Urinary bladder (tissue), 4 donors: ENCODE results near the gene OR56B4. TPM values are rescaled to one million over a fixed set of nuclear protein-coding genes. Genes with fewer than 3 reads are reported as not detected.
"Not testable (repeated sequence)": the region's sequence is repeated elsewhere in the genome, so short reads cannot be mapped to it uniquely, and the experiment has no call there.

Source experiments
- DNase-seq: peaks from one replicate; pipeline ENCODE4 v3.0.0-alpha.2; 2015; ENCODE audit errors: extremely low spot score
- H3K27ac ChIP-seq: one replicate; pipeline ENCODE4 v1.5.1; 2013; ENCODE audit warnings: low read depth, mild to moderate bottlenecking, moderate library complexity
- H3K36me3 ChIP-seq: one replicate; pipeline ENCODE4 v1.6.1; 2013; ENCODE audit warnings: mild to moderate bottlenecking, moderate library complexity; ENCODE audit not compliant: insufficient read depth
- H3K4me1 ChIP-seq: one replicate; pipeline ENCODE4 v1.6.1; 2013; ENCODE audit warnings: mild to moderate bottlenecking, moderate library complexity; ENCODE audit not compliant: insufficient read depth
- H3K4me3 ChIP-seq: one replicate; pipeline ENCODE4 v1.5.1; 2013; ENCODE audit warnings: low read depth, low read length
- WGBS: extraction: QIAGEN DNeasy Blood & Tissue Kit; methylation state at CpG from one replicate; pipeline ENCODE4 v1.1.7; 2013; 5-methylcytosine and 5-hydroxymethylcytosine counted together
- polyA plus RNA-seq: library from polyadenylated mRNA; stranded (reverse); fragments of 200-250 nt; gene quantifications from one replicate; pipeline ENCODE4 v1.2.3, GENCODE V29; 2013
- total RNA-seq: library from RNA; depleted of rRNA; stranded (reverse); fragments of >200 nt; gene quantifications from one replicate; pipeline ENCODE4 v1.2.3, GENCODE V29; 2014
- donor health status: healthy with polysubstance abuse.
- donor health status: healthy.

Gene OR56B4
- not detected for total RNA-seq
- polyA plus RNA-seq, result not detected

GRCh38 chr11:6107384-6107783 lies at the start of gene OR56B4:
TSS of gene OR56B4 (plus strand) at chr11:6107684. CDS start at chr11:6107779, 95 bp downstream.
- WGBS, result 80% methylated on average over 6 of the region's 6 CpGs

GRCh38 chr11:6061475-6061874 lies 46.0 kb upstream of the OR56B4 start:
- DNase-seq, result no peak
- WGBS, result 47% methylated on average over 3 of the region's 3 CpGs
- no peak overlapping the region for H3K4me3 ChIP-seq
- no peaks in the 10 kb centered on the region for H3K4me1 ChIP-seq
- H3K27ac ChIP-seq, result no peak overlapping the region
- no peaks in the 10 kb centered on the region for H3K36me3 ChIP-seq

More at GRCh38 chr11:6107384-6107783, at the start of gene OR56B4:
- H3K36me3 ChIP-seq, DNase-seq, H3K4me3 ChIP-seq, H3K4me1 ChIP-seq, H3K27ac ChIP-seq: not testable (repeated sequence)

- Histone ChIP-seq H3K4me3 (no peak overlapping the region), H3K36me3 (no peaks in the 10 kb centered on the region), H3K27ac (no peak overlapping the region), H3K4me1 (no peaks in the 10 kb centered on the region)
- no peak for DNase-seq
- 59% methylated on average over 5 of the region's 5 CpGs for WGBS
Measured at GRCh38 chr11:6062691-6063358, 44.7 kb upstream of the OR56B4 start.

GRCh38 chr11:6067502-6067901 lies 40.0 kb upstream of the OR56B4 start:
- DNase-seq, result no peak
- 57% methylated on average over 4 of the region's 4 CpGs for WGBS
- Histone ChIP-seq H3K36me3 (no peaks in the 10 kb centered on the region), H3K4me3 (no peak overlapping the region), H3K27ac (no peak overlapping the region), H3K4me1 (no peaks in the 10 kb centered on the region)

GRCh38 chr11:6076443-6076842 lies 31.0 kb upstream of the OR56B4 start:
- H3K27ac ChIP-seq, H3K4me3 ChIP-seq, H3K4me1 ChIP-seq, DNase-seq, H3K36me3 ChIP-seq: not testable (repeated sequence)
- 81% methylated on average over 2 of the region's 2 CpGs for WGBS

- Histone ChIP-seq H3K27ac (no peak overlapping the region), H3K4me1 (no peaks in the 10 kb centered on the region), H3K36me3 (no peaks in the 10 kb centered on the region), H3K4me3 (no peak overlapping the region)
- DNase-seq, result no peak
- WGBS, result 91% methylated on average over 6 of the region's 6 CpGs
Measured at GRCh38 chr11:6077723-6078122, 29.8 kb upstream of the OR56B4 start.

- Histone ChIP-seq H3K4me3 (no peak overlapping the region), H3K36me3 (no peaks in the 10 kb centered on the region), H3K4me1 (no peaks in the 10 kb centered on the region), H3K27ac (no peak overlapping the region)
- WGBS, result 60% methylated on average over 4 of the region's 4 CpGs
- no peak for DNase-seq
Measured at GRCh38 chr11:6079463-6079862, 28.0 kb upstream of the OR56B4 start.

- Histone ChIP-seq H3K4me1 (no peaks in the 10 kb centered on the region), H3K4me3 (no peak overlapping the region), H3K27ac (no peak overlapping the region), H3K36me3 (no peaks in the 10 kb centered on the region)
- DNase-seq, result no peak
- 81% methylated on average over 2 of the region's 2 CpGs for WGBS
Measured at GRCh38 chr11:6083129-6083528, 24.4 kb upstream of the OR56B4 start.

GRCh38 chr11:6084587-6084986 lies 22.9 kb upstream of the OR56B4 start:
- Histone ChIP-seq H3K4me1 (no peaks in the 10 kb centered on the region), H3K36me3 (no peaks in the 10 kb centered on the region), H3K4me3 (no peak overlapping the region), H3K27ac (no peak overlapping the region)
- WGBS, result 79% methylated on average over 3 of the region's 3 CpGs
- DNase-seq, result no peak

- Histone ChIP-seq H3K4me3 (no peak overlapping the region), H3K36me3 (no peaks in the 10 kb centered on the region), H3K4me1 (no peaks in the 10 kb centered on the region), H3K27ac (no peak overlapping the region)
- DNase-seq, result no peak
- 23% methylated on average over 1 of the region's 1 CpG for WGBS
Measured at GRCh38 chr11:6094186-6094585, 13.3 kb upstream of the OR56B4 start.

GRCh38 chr11:6095798-6096197 lies 11.7 kb upstream of the OR56B4 start:
- H3K27ac ChIP-seq, result no peak overlapping the region
- H3K4me3 ChIP-seq, result no peak overlapping the region
- DNase-seq, result no peak
- 73% methylated on average over 2 of the region's 2 CpGs for WGBS
- H3K36me3 ChIP-seq, result no peaks in the 10 kb centered on the region
- H3K4me1 ChIP-seq, result no peaks in the 10 kb centered on the region

- DNase-seq, result no peak
- H3K4me3 ChIP-seq, result no peak overlapping the region
- WGBS, result 66% methylated on average over 2 of the region's 2 CpGs
- no peak overlapping the region for H3K27ac ChIP-seq
- H3K4me1 ChIP-seq, result no peaks in the 10 kb centered on the region
- no peaks in the 10 kb centered on the region for H3K36me3 ChIP-seq
Measured at GRCh38 chr11:6096417-6096816, 11.1 kb upstream of the OR56B4 start.

GRCh38 chr11:6099577-6099976 lies 7.9 kb upstream of the OR56B4 start:
- H3K4me3 ChIP-seq, result no peak overlapping the region
- 42% methylated on average over 2 of the region's 2 CpGs for WGBS
- no peaks in the 10 kb centered on the region for H3K4me1 ChIP-seq
- no peak for DNase-seq
- no peak overlapping the region for H3K27ac ChIP-seq
- H3K36me3 ChIP-seq, result no peaks in the 10 kb centered on the region

- no peaks in the 10 kb centered on the region for H3K36me3 ChIP-seq
- H3K4me1 ChIP-seq, result no peaks in the 10 kb centered on the region
- no peak for DNase-seq
- no peak overlapping the region for H3K4me3 ChIP-seq
- H3K27ac ChIP-seq, result no peak overlapping the region
- WGBS, result 37% methylated on average over 1 of the region's 1 CpG
Measured at GRCh38 chr11:6110011-6110410, 2.5 kb downstream of the OR56B4 start.

- no peaks in the 10 kb centered on the region for H3K36me3 ChIP-seq
- 25% methylated on average over 2 of the region's 2 CpGs for WGBS
- H3K4me3 ChIP-seq, result no peak overlapping the region
- H3K27ac ChIP-seq, result no peak overlapping the region
- DNase-seq, result no peak
- H3K4me1 ChIP-seq, result no peaks in the 10 kb centered on the region
Measured at GRCh38 chr11:6111673-6112072, 4.2 kb downstream of the OR56B4 start.
